ENCODE results near the gene PCSK6.

Gene PCSK6

GRCh38 chr15:101267320-101268104 lies 222.0 kb downstream of the PCSK6 start:
- DNase-seq, result peak; percentile 45

DNA sequence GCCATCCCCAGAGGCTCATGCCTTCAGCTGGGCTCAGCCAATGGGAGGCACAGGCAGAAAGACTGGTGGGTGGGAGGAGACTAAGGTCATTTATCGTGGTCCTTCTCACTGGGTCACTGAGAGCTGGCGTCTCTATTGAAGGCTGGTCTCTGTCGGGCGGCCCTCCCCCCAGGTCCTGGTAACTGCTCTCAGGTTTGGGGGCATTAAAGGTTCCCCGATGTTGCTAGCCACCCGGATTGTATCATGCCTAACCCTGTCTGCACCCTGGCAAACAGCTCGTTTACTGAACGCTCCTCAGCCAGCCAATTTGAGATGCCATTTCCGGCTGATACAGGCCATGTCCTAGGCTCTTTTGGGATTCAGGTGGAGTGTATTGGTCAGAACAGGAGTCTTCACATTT lies 222.7 kb downstream of the PCSK6 start:
- DNase-seq, result no peak

- peak; percentile 83 for DNase-seq
Observed at GRCh38 chr15:101266034-101266433, 223.5 kb downstream of the PCSK6 start.

DNA sequence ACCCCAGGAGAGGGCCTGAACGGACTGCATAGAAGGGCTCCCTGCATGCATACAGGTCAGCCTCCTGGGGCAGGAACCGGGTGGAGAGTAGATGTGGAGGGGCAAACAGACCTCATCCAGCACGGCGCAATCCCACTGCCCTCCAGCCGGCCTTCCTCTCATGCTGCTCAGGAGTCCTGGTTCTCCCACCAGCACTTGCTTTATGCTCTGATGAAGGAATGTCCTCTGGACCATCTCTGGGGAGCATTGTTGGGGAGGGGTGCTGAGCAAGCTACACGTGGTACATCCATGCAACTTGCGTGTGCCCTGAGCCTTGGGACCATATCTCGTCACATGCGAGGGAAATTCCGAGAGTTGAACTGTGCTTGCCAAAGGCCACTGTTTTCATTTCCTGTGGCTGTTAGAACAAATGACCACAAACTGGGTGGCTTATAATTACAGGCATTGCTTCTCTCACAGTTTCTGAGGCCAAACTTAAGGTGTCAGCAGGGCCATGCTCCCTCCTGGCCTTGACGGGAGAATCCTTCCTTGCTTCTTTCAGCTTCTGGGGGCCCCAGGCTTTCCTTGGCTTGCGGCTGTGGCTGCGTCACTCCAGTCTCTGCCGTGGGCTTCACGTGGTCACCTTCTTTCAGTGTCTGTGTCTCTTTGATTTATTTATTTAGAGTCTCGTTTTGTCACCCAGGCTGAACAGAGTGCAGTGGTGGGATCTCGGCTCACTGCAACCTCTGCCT lies 224.4 kb downstream of the PCSK6 start:
- no peak for DNase-seq

DNA sequence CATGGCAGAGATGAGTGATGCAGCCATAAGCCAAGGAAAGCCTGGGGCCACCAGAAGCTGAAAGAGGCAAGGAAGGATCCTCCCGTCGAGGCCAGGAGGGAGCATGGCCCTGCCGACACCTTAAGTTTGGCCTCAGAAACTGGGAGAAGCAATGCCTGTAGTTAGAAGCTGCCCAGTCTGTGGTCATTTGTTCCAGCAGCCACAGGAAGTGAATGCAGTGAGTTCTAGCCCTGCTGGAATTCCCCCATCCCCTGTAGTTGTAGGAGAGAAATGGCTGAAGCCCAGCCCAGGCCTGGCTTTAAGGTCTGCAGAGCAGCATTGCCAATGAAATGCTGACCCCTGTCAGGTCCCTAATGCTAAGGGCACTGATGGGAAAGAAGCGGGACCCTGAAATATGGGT lies 225.5 kb downstream of the PCSK6 start:
- DNase-seq, result no peak

DNA sequence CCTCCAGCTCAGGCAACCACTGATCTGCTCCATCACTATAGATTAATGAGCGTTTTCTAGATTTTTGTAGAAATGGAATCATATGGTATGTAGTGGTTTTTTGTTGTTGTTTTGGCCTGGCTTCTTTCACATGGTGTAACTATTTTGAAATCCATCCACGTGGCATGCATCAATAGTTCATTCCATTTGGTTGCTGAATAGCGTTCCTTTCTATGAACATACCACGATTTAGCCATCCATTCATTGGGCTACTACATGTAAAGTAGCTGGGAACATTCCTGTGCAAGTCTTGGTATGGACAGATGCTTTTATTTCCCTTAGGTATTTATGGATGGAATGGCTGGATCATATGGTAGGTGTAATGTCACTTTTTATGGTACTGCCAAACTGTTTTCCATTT lies 227.0 kb downstream of the PCSK6 start:
- DNase-seq, result no peak

GRCh38 chr15:101258238-101259144 lies 231.0 kb downstream of the PCSK6 start:
- DNase-seq, result peak; percentile 67

DNA sequence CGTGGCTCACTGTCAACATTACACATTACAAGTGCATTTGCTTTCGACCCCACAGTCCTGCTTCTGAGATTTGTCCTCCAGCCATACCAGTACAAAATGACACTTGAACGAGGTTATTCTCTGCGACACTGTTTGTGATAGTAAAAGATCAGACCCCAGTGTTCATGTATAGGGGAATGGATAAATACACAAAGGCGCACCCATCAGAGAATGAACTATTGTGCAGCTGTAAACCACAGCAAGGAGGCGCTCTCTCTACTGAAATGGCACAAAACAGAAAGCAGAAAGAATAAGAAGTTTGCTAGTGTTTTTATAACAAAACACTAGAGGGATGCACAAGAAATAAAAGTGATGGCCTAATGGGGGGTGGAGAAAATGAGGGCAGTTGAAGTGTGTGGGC lies 232.8 kb downstream of the PCSK6 start:
- DNase-seq, result no peak

- DNase-seq, result peak; percentile 60
Observed at GRCh38 chr15:101255615-101256241, 233.8 kb downstream of the PCSK6 start.

- DNase-seq, result peak; percentile 28
Observed at GRCh38 chr15:101255051-101255395, 234.5 kb downstream of the PCSK6 start.

GRCh38 chr15:101254157-101255050 lies 235.1 kb downstream of the PCSK6 start:
- DNase-seq, result no peak

Data from fibroblast of skin of right quadriceps (primary cell).